ENCODE results near the gene SLC5A8.
A peak's percentile ranks its signal among the peaks of the same experiment; 100 is the strongest.
"Not testable (repeated sequence)": the region's sequence is repeated elsewhere in the genome, so short reads cannot be mapped to it uniquely, and the experiment has no call there.

The SLC5A8 gene

DNA sequence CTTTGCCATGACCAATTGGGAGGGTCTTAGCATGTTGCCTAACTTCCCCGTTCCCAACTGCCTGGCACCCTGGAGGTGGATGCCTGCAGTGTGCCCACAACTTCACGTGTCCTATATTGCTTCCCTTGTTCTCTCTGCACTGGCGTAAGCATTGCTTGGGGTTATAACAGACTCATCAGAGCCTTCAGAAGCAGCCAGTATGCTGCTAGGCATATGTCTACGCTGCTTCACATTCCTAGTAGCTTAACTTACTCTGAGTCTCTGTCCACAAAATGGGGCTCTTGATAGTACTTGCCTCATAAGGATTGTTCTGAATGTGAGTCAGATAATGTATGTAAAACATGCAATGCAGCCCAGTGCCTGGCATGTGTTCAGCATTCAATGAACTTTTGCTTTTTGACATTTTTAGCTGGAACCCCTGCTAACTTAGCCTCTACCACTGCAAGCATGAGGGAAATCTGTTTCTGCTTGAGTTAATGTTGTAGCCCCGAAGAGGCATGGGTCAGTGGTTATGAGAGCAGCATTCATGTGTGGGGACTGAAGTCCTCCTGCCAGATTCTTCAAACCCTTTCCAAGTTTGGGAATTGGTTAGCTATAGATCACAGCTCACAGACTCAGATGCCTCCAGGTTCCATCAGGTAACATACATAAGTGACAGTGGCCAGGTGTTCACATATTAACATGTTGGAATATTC, 2.8 kb downstream of the SLC5A8 start:
- Mint-ChIP-seq H3K36me3 (no peaks in the 10 kb centered on the region), H3K9me3 (peaks cover 0 to 1% of the 10 kb centered on the region in 2 donors), H3K4me3 (no peak overlapping the region), H3K4me1 (no peaks in the 10 kb centered on the region), H3K27ac (no peak overlapping the region), H3K27me3 (peaks cover 21 to 24% of the 10 kb centered on the region in 2 donors)
- no peak for ATAC-seq (replicated peaks)
- DNase-seq: no peak

GRCh38 chr12:101204602-101205304, 5.3 kb downstream of the SLC5A8 start:
- no peak for ATAC-seq (replicated peaks)
- H3K4me3 Mint-ChIP-seq: no peak overlapping the region
- H3K9me3 Mint-ChIP-seq: peaks cover 0 to 1% of the 10 kb centered on the region in 2 donors
- peaks cover 17 to 21% of the 10 kb centered on the region in 2 donors for H3K27me3 Mint-ChIP-seq
- DNase-seq: no peak
- H3K36me3 Mint-ChIP-seq: no peaks in the 10 kb centered on the region
- H3K27ac Mint-ChIP-seq: no peak overlapping the region
- no peaks in the 10 kb centered on the region for H3K4me1 Mint-ChIP-seq

GRCh38 chr12:101200824-101201223, 9.2 kb downstream of the SLC5A8 start:
- Mint-ChIP-seq H3K9me3 (no peaks in the 10 kb centered on the region), H3K4me3 (no peak overlapping the region), H3K4me1 (no peaks in the 10 kb centered on the region), H3K36me3 (no peaks in the 10 kb centered on the region), H3K27ac (no peak overlapping the region), H3K27me3 (no peaks in the 10 kb centered on the region)
- ATAC-seq (replicated peaks) (no peak), DNase-seq (no peak)

- DNase-seq (no peak), ATAC-seq (replicated peaks) (no peak)
- H3K27ac Mint-ChIP-seq: no peak overlapping the region
- H3K9me3 Mint-ChIP-seq: no peaks in the 10 kb centered on the region
- no peak overlapping the region for H3K4me3 Mint-ChIP-seq
- H3K36me3 Mint-ChIP-seq: no peaks in the 10 kb centered on the region
- no peaks in the 10 kb centered on the region for H3K4me1 Mint-ChIP-seq
- H3K27me3 Mint-ChIP-seq: no peaks in the 10 kb centered on the region
These were observed 9.9 kb downstream of the SLC5A8 start for GRCh38 chr12:101200145-101200544.

- Mint-ChIP-seq H3K4me3 (no peak overlapping the region), H3K36me3 (no peaks in the 10 kb centered on the region), H3K27me3 (peaks cover 0 to 8% of the 10 kb centered on the region in 2 donors), H3K4me1 (no peaks in the 10 kb centered on the region), H3K9me3 (no peaks in the 10 kb centered on the region), H3K27ac (no peak overlapping the region)
- DNase-seq (no peak), ATAC-seq (replicated peaks) (no peak)
These were observed 23.7 kb downstream of the SLC5A8 start for GRCh38 chr12:101186291-101186690.

GRCh38 chr12:101181776-101182175, 28.3 kb downstream of the SLC5A8 start:
- Mint-ChIP-seq H3K27ac (no peak overlapping the region), H3K4me3 (no peak overlapping the region), H3K36me3 (no peaks in the 10 kb centered on the region), H3K27me3 (no peaks in the 10 kb centered on the region), H3K4me1 (no peaks in the 10 kb centered on the region), H3K9me3 (no peaks in the 10 kb centered on the region)
- no peak for ATAC-seq (replicated peaks)
- no peak for DNase-seq

GRCh38 chr12:101174541-101174940, 35.5 kb downstream of the SLC5A8 start:
- no peak for DNase-seq
- no peak for ATAC-seq (replicated peaks)
- H3K27ac Mint-ChIP-seq: no peak overlapping the region
- H3K36me3 Mint-ChIP-seq: peaks cover 0 to 5% of the 10 kb centered on the region in 2 donors
- H3K4me3 Mint-ChIP-seq: no peak overlapping the region
- H3K4me1 Mint-ChIP-seq: no peaks in the 10 kb centered on the region
- H3K27me3 Mint-ChIP-seq: peaks cover 5 to 8% of the 10 kb centered on the region in 2 donors
- H3K9me3 Mint-ChIP-seq: peaks cover 10 to 11% of the 10 kb centered on the region in 2 donors

- peaks cover 0 to 5% of the 10 kb centered on the region in 2 donors for H3K36me3 Mint-ChIP-seq
- no peaks in the 10 kb centered on the region for H3K4me1 Mint-ChIP-seq
- peaks cover 5 to 8% of the 10 kb centered on the region in 2 donors for H3K27me3 Mint-ChIP-seq
- ATAC-seq (replicated peaks) (peak in 1 of 2 donors; percentile 14), DNase-seq (no peak)
- H3K27ac Mint-ChIP-seq: no peak overlapping the region
- H3K9me3 Mint-ChIP-seq: peaks cover 10 to 11% of the 10 kb centered on the region in 2 donors
- H3K4me3 Mint-ChIP-seq: no peak overlapping the region
These were observed 36.8 kb downstream of the SLC5A8 start for GRCh38 chr12:101173197-101173749.

DNA sequence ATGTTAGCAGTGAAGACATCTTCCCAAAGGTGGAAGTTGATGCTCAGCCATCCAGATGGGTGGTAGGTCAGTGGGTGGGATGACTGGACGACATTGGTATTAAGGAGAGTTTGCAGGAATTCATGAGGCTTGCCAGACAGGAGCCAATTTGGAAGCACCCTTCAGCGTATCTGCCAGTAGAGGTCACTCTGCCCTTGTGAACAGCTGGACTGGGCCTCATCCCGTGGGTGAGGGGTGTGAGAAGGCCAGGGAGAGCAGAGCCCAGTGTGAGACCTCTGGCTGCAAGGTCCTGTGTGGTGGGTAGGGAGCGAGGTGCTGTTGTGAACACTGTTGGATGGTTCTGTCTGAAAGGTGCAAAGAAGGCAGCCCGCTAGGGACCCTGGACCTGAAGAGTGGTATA, 37.7 kb downstream of the SLC5A8 start:
- Mint-ChIP-seq H3K36me3 (peaks cover 0 to 5% of the 10 kb centered on the region in 2 donors), H3K27ac (no peak overlapping the region), H3K27me3 (peaks cover 5 to 8% of the 10 kb centered on the region in 2 donors), H3K9me3 (peaks cover 10 to 11% of the 10 kb centered on the region in 2 donors), H3K4me1 (no peaks in the 10 kb centered on the region), H3K4me3 (no peak overlapping the region)
- ATAC-seq (replicated peaks) (no peak), DNase-seq (no peak)

GRCh38 chr12:101168001-101168400, 42.0 kb downstream of the SLC5A8 start:
- DNase-seq (no peak), ATAC-seq (replicated peaks) (no peak)
- Mint-ChIP-seq H3K4me3 (no peak overlapping the region), H3K36me3 (no peaks in the 10 kb centered on the region), H3K27me3 (peaks cover 0 to 8% of the 10 kb centered on the region in 2 donors), H3K4me1 (no peaks in the 10 kb centered on the region), H3K9me3 (peaks cover 0 to 2% of the 10 kb centered on the region in 2 donors), H3K27ac (no peak overlapping the region)

- Mint-ChIP-seq H3K4me1 (no peaks in the 10 kb centered on the region), H3K9me3 (peaks cover 0 to 3% of the 10 kb centered on the region in 2 donors), H3K36me3 (no peaks in the 10 kb centered on the region), H3K27ac (no peak overlapping the region), H3K4me3 (no peak overlapping the region), H3K27me3 (peaks cover 0 to 7% of the 10 kb centered on the region in 2 donors)
- DNase-seq: no peak
- no peak for ATAC-seq (replicated peaks)
These were observed 43.2 kb downstream of the SLC5A8 start for GRCh38 chr12:101166866-101167265.

- peaks cover 0 to 4% of the 10 kb centered on the region in 2 donors for H3K9me3 Mint-ChIP-seq
- H3K4me1 Mint-ChIP-seq: no peaks in the 10 kb centered on the region
- H3K27ac Mint-ChIP-seq: no peak overlapping the region
- ATAC-seq (replicated peaks): no peak
- DNase-seq: no peak
- no peaks in the 10 kb centered on the region for H3K36me3 Mint-ChIP-seq
- no peak overlapping the region for H3K4me3 Mint-ChIP-seq
- no peaks in the 10 kb centered on the region for H3K27me3 Mint-ChIP-seq
These were observed 44.7 kb downstream of the SLC5A8 start for GRCh38 chr12:101165319-101165718.

DNA sequence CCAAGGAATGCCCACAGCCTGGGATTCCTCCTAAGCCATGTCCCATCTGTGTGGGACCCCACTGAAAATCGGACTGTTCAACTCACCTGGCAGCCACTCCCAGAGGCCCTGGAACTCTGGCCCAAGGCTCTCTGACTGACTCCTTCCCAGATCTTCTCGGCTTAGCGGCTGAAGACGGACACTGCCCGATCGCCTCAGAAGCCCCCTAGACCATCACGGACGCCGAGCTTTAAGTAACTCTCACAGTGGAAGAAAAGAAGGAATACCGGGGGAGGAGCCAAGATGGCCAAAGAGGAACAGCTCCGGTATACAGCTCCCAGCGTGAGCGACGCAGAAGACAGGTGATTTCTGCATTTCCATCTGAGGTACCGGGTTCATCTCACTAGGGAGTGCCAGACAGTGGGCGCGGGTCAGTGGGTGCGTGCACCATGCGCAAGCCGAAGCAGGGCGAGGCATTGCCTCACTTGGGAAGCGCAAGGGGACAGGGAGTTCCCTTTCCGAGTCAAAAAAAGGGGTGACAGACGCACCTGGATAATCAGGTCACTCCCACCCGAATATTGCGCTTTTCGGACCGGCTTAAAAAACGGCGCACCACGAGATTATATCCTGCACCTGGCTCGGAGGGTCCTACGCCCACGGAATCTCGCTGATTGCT, 64.1 kb downstream of the SLC5A8 start:
- not testable (repeated sequence) for H3K4me3 Mint-ChIP-seq; H3K4me1 Mint-ChIP-seq; H3K27me3 Mint-ChIP-seq; ATAC-seq (replicated peaks); H3K9me3 Mint-ChIP-seq; H3K36me3 Mint-ChIP-seq; DNase-seq; H3K27ac Mint-ChIP-seq

DNA sequence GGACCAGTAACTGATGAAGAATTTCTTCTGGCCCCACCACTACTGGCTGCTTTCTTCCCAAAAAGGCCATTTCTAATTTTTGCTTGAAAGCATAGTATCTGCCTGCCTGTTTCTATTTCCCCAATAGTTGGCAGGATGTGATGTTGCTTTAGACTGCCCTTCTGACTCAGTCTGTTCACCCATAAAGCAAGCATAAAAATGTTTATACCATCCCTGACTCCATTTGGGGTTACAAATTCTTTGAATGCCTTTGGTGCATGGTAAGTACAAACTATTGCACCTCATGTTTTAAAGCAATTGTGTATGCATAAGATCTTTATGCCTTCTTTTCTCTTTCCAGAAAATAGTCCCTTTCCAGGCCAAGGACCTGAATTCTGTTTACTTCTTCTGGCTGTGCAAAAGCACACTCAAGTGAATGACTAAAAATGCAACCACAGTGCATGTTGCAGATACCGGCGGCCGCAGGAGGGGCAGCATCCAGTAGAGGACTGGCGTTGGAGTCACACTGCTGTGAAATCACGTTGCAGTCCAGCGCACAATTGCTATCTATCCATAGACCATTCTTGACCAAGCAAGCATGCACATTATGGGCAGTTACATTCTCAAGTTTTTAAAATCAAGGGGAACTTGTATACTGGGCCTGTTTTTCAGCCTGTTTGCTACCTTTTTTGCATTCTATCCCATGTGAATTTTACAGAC, 82.4 kb downstream of the SLC5A8 start:
- Mint-ChIP-seq H3K9me3 (peaks cover 0 to 4% of the 10 kb centered on the region in 2 donors), H3K4me1 (no peaks in the 10 kb centered on the region), H3K27ac (no peak overlapping the region), H3K36me3 (no peaks in the 10 kb centered on the region), H3K4me3 (no peak overlapping the region), H3K27me3 (peaks cover 0 to 4% of the 10 kb centered on the region in 2 donors)
- no peak for ATAC-seq (replicated peaks)
- no peak for DNase-seq

All from stimulated activated naive B cell treated with anti-CD40 and anti-IgM and Interleukin-4, amounts not matched to agents 10 μg/mL and 1 μg/mL and 100 μg/mL, for 72 hours (primary cell).